Measurements from ENCODE around the gene DAB2IP.

Gene DAB2IP

DNA sequence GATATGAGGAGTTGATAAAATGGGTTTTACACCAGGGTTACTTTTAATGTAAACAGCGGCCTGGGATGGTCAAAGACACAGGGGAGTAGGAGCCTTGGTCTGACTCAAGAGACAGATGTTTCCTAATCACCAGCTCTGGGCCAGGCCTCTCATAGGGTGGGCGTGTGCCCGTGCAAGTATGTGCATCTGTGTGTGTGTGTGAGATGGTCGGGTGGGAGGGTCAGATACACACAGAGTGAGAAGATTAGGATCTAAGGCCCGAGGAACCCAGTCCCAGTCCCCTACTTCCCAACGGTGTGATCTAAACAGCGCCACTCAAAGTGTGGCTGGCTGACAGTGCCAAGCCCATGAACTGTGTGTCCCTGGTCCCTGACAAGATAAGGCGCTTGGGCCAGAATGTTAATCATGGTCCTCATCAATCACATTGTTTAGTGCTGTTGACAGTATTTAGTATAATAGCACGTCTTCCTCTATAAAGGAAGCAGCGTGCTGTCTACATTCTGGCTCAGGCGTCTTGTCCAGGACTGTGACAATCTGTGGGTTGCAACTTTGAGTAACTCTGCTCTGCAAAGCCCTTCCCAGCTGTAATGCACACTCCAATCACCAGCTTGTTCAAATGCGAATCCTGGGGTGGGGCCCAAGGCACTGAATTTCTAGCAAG, 173.7 kb downstream of the DAB2IP start:
- ChIA-PET CTCF (interaction anchor here (0.6 kb wide), 1 partner anchor 354 kb away, joined by 3 read pairs; no protein-coding TSS in a partner anchor), POLR2A (ENCODE audit: low non-redundant PET) (no interaction called here)
- no peak for TF ChIP-seq CTCF (conservative IDR thresholded peaks at IDR 0.05; ENCODE audit: low read depth)
- no peak for DNase-seq (ENCODE audit: low spot score)
- H3K27ac ChIP-seq, result no peak overlapping the region

- H3K27ac ChIP-seq, result no peak overlapping the region
- ChIA-PET POLR2A (ENCODE audit: low non-redundant PET) (no interaction called here), CTCF (no interaction called here)
- DNase-seq (ENCODE audit: low spot score), result no peak
- no peak for TF ChIP-seq CTCF (conservative IDR thresholded peaks at IDR 0.05; ENCODE audit: low read depth)
These were observed 175.3 kb downstream of the DAB2IP start for GRCh38 chr9:121826711-121827110.

DNA sequence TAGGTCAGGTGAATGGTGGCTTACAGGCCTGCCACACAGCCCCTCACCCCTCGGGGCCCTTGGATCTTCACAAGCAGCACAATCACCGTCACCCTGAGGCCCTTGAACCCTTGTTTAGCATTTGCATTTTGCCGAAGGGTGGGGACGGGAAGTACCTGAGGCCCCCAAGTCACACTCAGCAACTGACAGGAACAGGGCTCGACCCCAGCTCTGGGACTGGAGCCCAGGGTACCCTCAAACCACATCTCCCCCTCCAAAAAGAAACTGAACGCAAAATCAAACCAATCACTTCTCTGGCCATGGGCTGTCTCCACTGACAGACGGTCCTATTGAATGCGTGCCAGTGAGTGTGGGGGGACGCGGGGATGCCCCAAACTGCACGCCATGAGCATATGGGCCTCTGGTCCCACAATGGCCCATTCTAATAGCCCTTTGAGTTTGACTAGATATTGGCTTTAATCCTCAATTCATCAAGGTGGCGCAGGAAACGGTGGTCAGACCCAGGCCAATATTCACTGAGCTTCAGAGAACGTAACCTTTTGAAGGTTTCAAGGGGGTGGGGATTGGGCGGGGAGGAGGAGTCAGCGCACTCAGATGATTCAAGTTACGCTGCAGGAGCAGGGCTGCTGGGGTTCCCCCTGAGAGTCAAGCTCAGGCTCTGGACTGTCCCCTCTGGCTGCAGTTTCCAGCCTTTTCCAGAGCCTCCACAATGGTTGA, 176.0 kb downstream of the DAB2IP start:
- POLR2A ChIA-PET (ENCODE audit: low non-redundant PET), result no interaction called here
- CTCF ChIA-PET, result interaction anchor here (0.6 kb wide), 1 partner anchor 10 kb away, joined by 3 read pairs; no protein-coding TSS in a partner anchor
- no peak overlapping the region for H3K27ac ChIP-seq
- TF ChIP-seq CTCF (conservative IDR thresholded peaks at IDR 0.05; ENCODE audit: low read depth), result no peak
- DNase-seq (ENCODE audit: low spot score), result no peak

DNA sequence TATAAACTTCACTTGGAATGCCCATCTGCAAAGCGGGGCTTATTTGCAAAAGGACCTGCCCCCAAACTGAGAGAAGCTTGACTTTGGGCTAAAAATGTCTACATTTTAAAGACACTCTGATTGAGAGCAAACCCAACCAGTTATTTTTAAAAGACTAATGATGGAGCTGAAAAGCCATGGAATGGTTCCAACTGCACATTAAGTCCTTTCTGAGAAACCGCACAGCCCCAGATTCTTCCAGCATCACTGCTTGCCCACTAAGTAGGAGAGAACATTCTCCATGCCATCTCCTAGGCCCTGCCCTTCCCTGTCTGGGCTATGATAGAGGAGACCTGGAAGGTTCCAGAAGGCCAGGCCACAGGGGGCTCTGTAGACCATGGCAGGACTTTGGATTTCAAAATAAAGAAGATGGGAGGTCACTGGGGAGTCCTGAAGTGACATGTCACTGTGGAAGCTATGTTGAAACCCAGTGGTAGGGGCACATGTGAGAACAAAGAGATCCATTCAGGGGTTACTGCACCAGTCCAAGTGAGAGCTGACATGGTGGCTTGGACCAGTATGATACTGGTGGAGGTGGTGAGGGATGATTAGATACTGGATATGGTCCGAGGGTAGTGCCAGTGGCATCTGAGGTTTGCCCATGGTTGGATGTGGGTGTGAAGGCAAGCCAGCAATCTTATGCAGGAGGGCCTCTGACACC, 179.2 kb downstream of the DAB2IP start:
- TF ChIP-seq CTCF (conservative IDR thresholded peaks at IDR 0.05; ENCODE audit: low read depth), result no peak
- POLR2A ChIA-PET (ENCODE audit: low non-redundant PET), result no interaction called here
- DNase-seq (ENCODE audit: low spot score), result no peak
- CTCF ChIA-PET, result no interaction called here
- H3K27ac ChIP-seq, result no peak overlapping the region

GRCh38 chr9:121831869-121832268, 180.4 kb downstream of the DAB2IP start:
- DNase-seq (ENCODE audit: low spot score), result no peak
- ChIA-PET POLR2A (ENCODE audit: low non-redundant PET) (no interaction called here), CTCF (no interaction called here)
- no peak overlapping the region for H3K27ac ChIP-seq
- TF ChIP-seq CTCF (conservative IDR thresholded peaks at IDR 0.05; ENCODE audit: low read depth), result no peak

DNA sequence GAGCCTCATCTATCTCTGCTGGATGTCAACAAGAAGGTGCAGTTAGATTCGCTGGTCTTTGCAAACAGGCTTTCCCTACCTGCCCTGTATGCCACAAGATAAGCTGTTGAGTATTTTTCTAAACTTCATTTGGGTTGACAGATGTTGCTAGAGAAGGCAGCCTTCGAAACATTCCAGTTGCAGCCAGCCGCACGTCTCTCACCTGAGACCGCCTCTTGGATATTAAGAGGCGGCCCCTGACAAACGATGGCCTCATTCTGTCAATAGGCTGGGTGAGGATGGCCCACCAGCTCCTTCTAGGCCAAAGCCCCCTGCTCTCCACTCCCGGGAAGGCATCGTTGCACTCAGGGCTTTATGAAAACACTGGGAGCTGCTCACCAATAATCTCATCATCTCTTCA, 181.6 kb downstream of the DAB2IP start:
- DNase-seq (ENCODE audit: low spot score), result no peak
- no peak overlapping the region for H3K27ac ChIP-seq
- TF ChIP-seq CTCF (conservative IDR thresholded peaks at IDR 0.05; ENCODE audit: low read depth), result no peak
- ChIA-PET POLR2A (ENCODE audit: low non-redundant PET) (no interaction called here), CTCF (interaction anchor here (0.7 kb wide), 1 partner anchor 25 kb away, joined by 4 read pairs; no protein-coding TSS in a partner anchor)

Measured in RWPE1 (cell line).